MCF 10A (cell line): Measurements from ENCODE around the gene ZNF681. TPM values are rescaled to one million over a fixed set of nuclear protein-coding genes. Genes with fewer than 3 reads are reported as not detected.
"Not testable (repeated sequence)": the region's sequence is repeated elsewhere in the genome, so short reads cannot be mapped to it uniquely, and the experiment has no call there.

Experiments
- BruUV-seq: library from RNA; stranded (reverse); fragments of 400-500 nt; replicated peaks from 2 replicates; lab custom pipeline; 2021; lab: Mats Ljungman, UMichigan
- CTCF ChIA-PET: fragments of 300-600 bp; sonication (Branson Sonifier 250); formaldehyde crosslinking; extraction: SDS; loops from one replicate; lab custom pipeline; 2021; ENCODE audit warnings: antibody characterized with exemption, inconsistent platforms; lab: Yijun Ruan, JAX
- POLR2A ChIA-PET: fragments of 300-600, 350-650 bp; sonication (Branson Sonifier 250); formaldehyde crosslinking; extraction: SDS; loops from one replicate; lab custom pipeline; 2020; ENCODE audit warnings: antibody characterized with exemption, inconsistent platforms; lab: Yijun Ruan, JAX
- DNase-seq: peaks from one replicate; pipeline ENCODE4 v3.0.0-alpha.2; 2018; ENCODE audit not compliant: unreplicated experiment
- H3K27ac Mint-ChIP-seq: one replicate; pipeline ENCODE4 v1.8.0; 2022; ENCODE audit warnings: mild to moderate bottlenecking, low read depth, mixed read lengths; ENCODE audit not compliant: unreplicated experiment
- H3K27me3 Mint-ChIP-seq: one replicate; pipeline ENCODE4 v1.8.0; 2022; ENCODE audit warnings: mixed read lengths; ENCODE audit not compliant: insufficient read depth, unreplicated experiment
- H3K36me3 Mint-ChIP-seq: one replicate; pipeline ENCODE4 v1.8.0; 2022; ENCODE audit warnings: mild to moderate bottlenecking, moderate library complexity, mixed read lengths; ENCODE audit not compliant: insufficient read depth, unreplicated experiment
- H3K4me1 Mint-ChIP-seq: one replicate; pipeline ENCODE4 v1.8.0; 2022; ENCODE audit warnings: mixed read lengths; ENCODE audit not compliant: insufficient read depth, unreplicated experiment
- H3K4me3 Mint-ChIP-seq: one replicate; pipeline ENCODE4 v1.8.0; 2022; ENCODE audit warnings: mild to moderate bottlenecking, moderate library complexity, mixed read lengths; ENCODE audit not compliant: unreplicated experiment
- H3K9me3 Mint-ChIP-seq: one replicate; pipeline ENCODE4 v1.8.0; 2022; ENCODE audit warnings: mixed read lengths; ENCODE audit not compliant: unreplicated experiment
- intact Hi-C: fragments of 100-400 bp; cut with micrococcal nuclease; formaldehyde crosslinking; loops from 2 replicates; pipeline ENCODE4 v1.14.1; 2022
- total RNA-seq: library from RNA; stranded (reverse); gene quantifications from 2 replicates; pipeline ENCODE4 v1.2.3, GENCODE V29; 2022
- TF ChIP-seq, protein P1 (sequence below): fragments of 200-600 bp; IDR thresholded peaks from one replicate; pipeline ENCODE4 v1.8.0; 2022; ENCODE audit warnings: antibody characterized with exemption, mild to moderate bottlenecking; ENCODE audit not compliant: unreplicated experiment

The ZNF681 gene
- total RNA-seq, 1 experiment from 2014 or later = not detected

DNA sequence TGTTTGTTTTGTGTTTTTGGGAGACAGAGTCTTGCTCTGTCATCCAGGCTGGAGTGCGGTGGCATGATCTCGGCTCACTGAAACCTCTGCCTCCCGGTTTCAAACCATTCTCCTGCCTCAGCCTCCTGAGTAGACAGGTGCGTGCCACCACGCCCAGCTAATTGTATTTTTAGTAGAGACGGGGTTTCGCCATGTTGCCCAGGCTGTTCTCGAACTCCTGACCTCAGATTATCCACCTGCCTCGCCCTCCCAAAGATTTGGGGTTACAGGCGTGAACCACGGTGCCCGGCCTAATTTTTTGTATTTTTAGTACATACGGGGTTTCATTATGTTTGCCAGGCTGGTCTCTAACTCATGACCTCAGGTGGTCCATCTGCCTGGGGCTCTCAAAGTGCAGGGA is 8.3 kb upstream of the ZNF681 start:
- Mint-ChIP-seq H3K27me3 (no peaks in the 10 kb centered on the region), H3K4me1 (no peaks in the 10 kb centered on the region), H3K9me3 (peaks cover 33% of the 10 kb centered on the region), H3K36me3 (no peaks in the 10 kb centered on the region), H3K27ac (no peak overlapping the region), H3K4me3 (no peak overlapping the region)
- POLR2A ChIA-PET = no interaction called here
- intact Hi-C loops = no loop called here
- DNase-seq = no peak
- TF ChIP-seq, protein P1, sequence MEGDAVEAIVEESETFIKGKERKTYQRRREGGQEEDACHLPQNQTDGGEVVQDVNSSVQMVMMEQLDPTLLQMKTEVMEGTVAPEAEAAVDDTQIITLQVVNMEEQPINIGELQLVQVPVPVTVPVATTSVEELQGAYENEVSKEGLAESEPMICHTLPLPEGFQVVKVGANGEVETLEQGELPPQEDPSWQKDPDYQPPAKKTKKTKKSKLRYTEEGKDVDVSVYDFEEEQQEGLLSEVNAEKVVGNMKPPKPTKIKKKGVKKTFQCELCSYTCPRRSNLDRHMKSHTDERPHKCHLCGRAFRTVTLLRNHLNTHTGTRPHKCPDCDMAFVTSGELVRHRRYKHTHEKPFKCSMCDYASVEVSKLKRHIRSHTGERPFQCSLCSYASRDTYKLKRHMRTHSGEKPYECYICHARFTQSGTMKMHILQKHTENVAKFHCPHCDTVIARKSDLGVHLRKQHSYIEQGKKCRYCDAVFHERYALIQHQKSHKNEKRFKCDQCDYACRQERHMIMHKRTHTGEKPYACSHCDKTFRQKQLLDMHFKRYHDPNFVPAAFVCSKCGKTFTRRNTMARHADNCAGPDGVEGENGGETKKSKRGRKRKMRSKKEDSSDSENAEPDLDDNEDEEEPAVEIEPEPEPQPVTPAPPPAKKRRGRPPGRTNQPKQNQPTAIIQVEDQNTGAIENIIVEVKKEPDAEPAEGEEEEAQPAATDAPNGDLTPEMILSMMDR = no peak
- BruUV-seq = no TSS peak
- CTCF ChIA-PET = no interaction called here

DNA sequence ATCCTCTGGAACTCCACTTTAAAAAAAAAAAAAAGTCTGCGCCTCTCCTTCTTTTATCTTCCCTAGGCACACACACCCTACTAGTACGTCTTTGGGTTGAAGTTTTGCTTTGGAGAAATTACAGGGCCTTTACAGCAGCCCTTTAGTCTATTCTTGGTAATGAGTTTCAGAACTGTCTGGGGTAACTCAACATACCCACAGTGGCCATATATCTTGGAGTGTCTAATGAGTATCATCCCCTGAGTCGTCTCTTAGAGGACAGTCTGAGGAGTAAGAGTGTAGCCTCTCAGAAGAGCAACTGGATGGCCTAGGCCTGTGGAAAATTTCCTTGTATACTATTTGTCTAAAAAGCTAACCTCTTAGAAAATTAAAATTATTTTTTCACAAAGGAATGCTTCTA is 6.1 kb upstream of the ZNF681 start:
- H3K36me3 Mint-ChIP-seq = no peaks in the 10 kb centered on the region
- DNase-seq = no peak
- H3K27ac Mint-ChIP-seq = no peak overlapping the region
- BruUV-seq = no TSS peak
- no peak overlapping the region for H3K4me3 Mint-ChIP-seq
- ChIA-PET POLR2A (no interaction called here), CTCF (no interaction called here)
- TF ChIP-seq, protein P1 = no peak
- intact Hi-C loops = no loop called here
- no peaks in the 10 kb centered on the region for H3K4me1 Mint-ChIP-seq
- H3K27me3 Mint-ChIP-seq = no peaks in the 10 kb centered on the region
- peaks cover 24% of the 10 kb centered on the region for H3K9me3 Mint-ChIP-seq

DNA sequence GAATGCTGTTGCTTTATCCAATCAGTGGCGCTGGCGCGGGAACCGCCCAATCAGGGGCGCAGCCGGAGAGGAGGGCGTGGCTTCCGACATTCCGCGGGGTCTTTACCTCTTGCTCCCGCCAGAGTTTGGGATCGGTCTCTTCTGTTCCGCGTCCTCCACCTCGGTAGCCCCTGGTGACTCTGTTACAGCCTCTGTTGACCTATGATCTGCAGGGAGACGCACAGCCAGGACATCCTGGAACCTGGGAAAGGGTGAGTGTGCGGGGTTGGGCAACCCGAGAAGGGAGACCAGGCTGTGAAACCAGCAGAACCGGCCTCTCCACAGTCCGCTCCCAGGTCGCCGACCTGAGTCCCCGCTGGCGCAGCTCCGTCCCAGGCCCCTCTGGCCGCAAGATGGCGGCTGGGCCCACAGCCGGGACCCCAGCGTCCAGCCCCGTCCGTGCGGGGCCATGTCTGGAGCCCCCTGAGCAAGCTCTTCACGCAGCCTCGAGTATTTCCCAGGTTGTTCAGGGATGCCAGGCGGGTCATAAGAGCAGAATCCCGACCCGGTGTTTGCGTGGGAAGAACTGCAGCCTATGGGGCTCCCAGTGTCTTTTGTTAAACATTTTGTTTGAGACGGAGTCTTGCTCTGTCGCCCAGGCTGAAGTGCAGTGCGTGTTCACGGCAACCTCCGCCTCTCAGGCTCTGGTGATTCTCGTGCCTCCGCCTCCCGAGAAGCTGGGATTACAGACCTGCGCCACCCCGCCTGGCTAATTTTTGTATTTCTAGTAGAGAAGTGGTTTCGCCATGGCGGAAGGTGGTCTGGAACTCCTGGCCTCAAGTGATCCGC is 4.4 kb upstream of the ZNF681 start:
- CTCF ChIA-PET = no interaction called here
- peak overlapping the region; percentile 64 for H3K4me3 Mint-ChIP-seq
- POLR2A ChIA-PET = no interaction called here
- no peaks in the 10 kb centered on the region for H3K27me3 Mint-ChIP-seq
- intact Hi-C loops = no loop called here
- no peaks in the 10 kb centered on the region for H3K36me3 Mint-ChIP-seq
- H3K4me1 Mint-ChIP-seq = no peaks in the 10 kb centered on the region
- peak; percentile 10 for DNase-seq
- peaks cover 24% of the 10 kb centered on the region for H3K9me3 Mint-ChIP-seq
- BruUV-seq = no TSS peak
- TF ChIP-seq, protein P1 = no peak
- H3K27ac Mint-ChIP-seq = no peak overlapping the region

DNA sequence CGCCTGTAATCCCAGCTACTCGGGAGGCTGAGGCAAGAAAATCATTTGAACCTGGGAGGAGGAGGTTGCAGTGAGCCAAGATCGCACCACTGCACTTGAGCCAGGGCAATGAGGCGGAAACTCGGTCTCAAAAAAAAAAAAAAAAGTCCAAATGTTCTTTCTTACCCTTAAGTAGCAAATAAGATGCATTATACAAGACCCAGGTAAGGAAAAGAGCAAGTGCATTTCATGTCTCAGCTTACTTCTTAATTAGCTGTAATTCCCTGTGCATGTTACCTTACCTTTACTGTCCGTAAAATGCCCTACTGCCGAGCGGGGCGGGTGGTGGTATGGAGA is 3.8 kb upstream of the ZNF681 start:
- ChIA-PET POLR2A (no interaction called here), CTCF (no interaction called here)
- no peaks in the 10 kb centered on the region for H3K4me1 Mint-ChIP-seq
- H3K27ac Mint-ChIP-seq = no peak overlapping the region
- no TSS peak for BruUV-seq
- intact Hi-C loops = no loop called here
- TF ChIP-seq, protein P1 = no peak
- peak overlapping the region; percentile 64 for H3K4me3 Mint-ChIP-seq
- H3K9me3 Mint-ChIP-seq = peaks cover 24% of the 10 kb centered on the region
- DNase-seq = no peak
- H3K36me3 Mint-ChIP-seq = no peaks in the 10 kb centered on the region
- no peaks in the 10 kb centered on the region for H3K27me3 Mint-ChIP-seq

DNA sequence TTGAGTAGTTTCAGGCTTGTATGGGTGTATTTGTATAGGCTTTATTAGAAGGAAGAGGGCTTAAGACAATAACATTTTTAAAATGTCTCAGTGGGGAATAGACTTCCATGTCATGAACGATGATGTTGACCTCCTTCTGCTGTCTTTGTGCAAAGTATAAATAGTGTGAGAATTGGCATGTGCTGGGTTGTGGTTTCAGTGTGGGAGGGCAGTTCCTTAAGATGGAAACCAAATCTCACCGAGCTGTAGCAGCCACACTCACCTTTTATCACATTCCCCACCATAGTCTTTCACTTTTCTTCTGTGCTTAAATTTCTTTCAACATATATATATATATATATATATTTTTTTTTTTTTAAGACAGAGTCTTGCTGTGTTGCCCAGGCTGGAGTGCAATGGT is 1.6 kb upstream of the ZNF681 start:
- peaks cover 26% of the 10 kb centered on the region for H3K9me3 Mint-ChIP-seq
- H3K27ac Mint-ChIP-seq, H3K4me1 Mint-ChIP-seq, H3K27me3 Mint-ChIP-seq, DNase-seq, POLR2A ChIA-PET, H3K4me3 Mint-ChIP-seq, intact Hi-C loops, CTCF ChIA-PET, H3K36me3 Mint-ChIP-seq, BruUV-seq: not testable (repeated sequence)

DNA sequence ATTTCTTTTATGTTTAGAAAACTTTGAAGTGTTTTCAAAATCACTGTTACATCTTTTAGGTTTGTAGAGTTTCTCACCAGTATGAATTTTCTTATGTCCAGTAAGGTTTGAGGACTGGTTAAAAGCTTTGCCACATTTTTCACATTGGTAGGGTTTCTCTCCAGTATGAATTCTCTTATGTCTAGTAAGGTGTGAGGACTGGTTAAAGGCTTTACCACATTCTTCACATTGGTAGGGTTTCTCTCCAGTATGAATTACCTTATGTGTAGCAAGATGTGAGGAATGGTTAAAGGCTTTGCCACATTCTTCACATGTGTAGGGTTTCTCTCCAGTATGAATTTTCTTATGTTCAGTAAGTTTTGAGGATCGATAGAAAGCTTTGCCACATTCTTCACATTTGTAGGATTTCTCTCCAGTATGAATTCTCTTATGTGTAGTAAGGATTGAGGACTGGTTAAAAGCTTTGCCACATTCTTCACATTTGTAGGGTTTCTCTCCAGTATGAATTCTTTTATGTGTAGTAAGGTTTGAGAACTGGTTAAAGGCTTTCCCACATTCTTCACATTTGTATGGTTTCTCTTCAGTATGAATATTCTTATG is 15.0 kb downstream of the ZNF681 start:
- intact Hi-C loops, H3K4me3 Mint-ChIP-seq, DNase-seq, H3K4me1 Mint-ChIP-seq, BruUV-seq, H3K36me3 Mint-ChIP-seq, H3K27me3 Mint-ChIP-seq, H3K27ac Mint-ChIP-seq, POLR2A ChIA-PET, CTCF ChIA-PET: not testable (repeated sequence)
- H3K9me3 Mint-ChIP-seq = peaks cover 19% of the 10 kb centered on the region
